Neural cell (in vitro differentiated cells): ENCODE results near the gene DHX15. TPM values are rescaled to one million over a fixed set of nuclear protein-coding genes. Genes with fewer than 3 reads are reported as not detected.

ENCODE experiments used
- H2AFZ ChIP-seq: fragments of 200-600, 300-800 bp; sonication (generic), shearing (Covaris generic); 2 replicates; pipeline ENCODE4 v1.6.0; 2014; ENCODE audit warnings: low read depth, mild to moderate bottlenecking, antibody characterized with exemption, low read length, moderate library complexity
- H3F3A ChIP-seq: fragments of 200-600 bp; shearing (Covaris generic); 2 replicates; pipeline ENCODE4 v1.6.1; 2016; ENCODE audit warnings: mild to moderate bottlenecking, moderate library complexity, mixed read lengths, antibody characterized with exemption, low read length; ENCODE audit not compliant: insufficient read depth, poor library complexity, severe bottlenecking
- H3K27ac ChIP-seq: fragments of 200-600, 300-800 bp; sonication (generic), shearing (Covaris generic); 2 replicates; pipeline ENCODE4 v1.5.1; 2014; ENCODE audit warnings: mild to moderate bottlenecking, low read length, moderate library complexity
- H3K27me3 ChIP-seq: fragments of 300-800, 200-600 bp; sonication (generic), shearing (Covaris generic); 2 replicates; pipeline ENCODE4 v1.6.0; 2014; ENCODE audit warnings: mild to moderate bottlenecking, low read depth, low read length, moderate library complexity; ENCODE audit not compliant: insufficient read depth
- H3K36me3 ChIP-seq: fragments of 300-800, 200-600 bp; sonication (generic), shearing (Covaris generic); 2 replicates; pipeline ENCODE4 v1.5.1; 2014; ENCODE audit warnings: mild to moderate bottlenecking, antibody characterized with exemption, low read length, moderate library complexity; ENCODE audit not compliant: insufficient read depth
- H3K4me2 ChIP-seq: fragments of 300-800, 200-600 bp; sonication (generic), shearing (Covaris generic); 2 replicates; pipeline ENCODE4 v1.6.0; 2014; ENCODE audit warnings: mild to moderate bottlenecking, low read length
- H3K4me3 ChIP-seq: fragments of 300-800, 200-600 bp; sonication (generic), shearing (Covaris generic); 2 replicates; pipeline ENCODE4 v1.5.1; 2014; ENCODE audit warnings: mild to moderate bottlenecking, low read length, moderate library complexity
- H3K79me2 ChIP-seq: fragments of 200-600 bp; shearing (Covaris generic); replicated peaks from 2 replicates; pipeline ENCODE4 v1.6.0; 2014; ENCODE audit warnings: mild to moderate bottlenecking, low read length, moderate library complexity; ENCODE audit not compliant: insufficient read depth
- H3K9ac ChIP-seq: fragments of 300-800, 200-600 bp; sonication (generic), shearing (Covaris generic); 2 replicates; pipeline ENCODE4 v1.6.1; 2016; ENCODE audit warnings: mild to moderate bottlenecking, low read length, mixed read lengths
- H3K9me2 ChIP-seq: fragments of 200-600 bp; shearing (Covaris generic); 2 replicates; pipeline ENCODE4 v1.6.1; 2016; ENCODE audit warnings: mild to moderate bottlenecking, low read length, mixed read lengths; ENCODE audit not compliant: insufficient read depth
- H3K9me3 ChIP-seq: fragments of 200-600, 300-800 bp; sonication (generic), shearing (Covaris generic); 2 replicates; pipeline ENCODE4 v1.6.1; 2016; ENCODE audit warnings: mild to moderate bottlenecking, mixed run types, low read length, moderate library complexity, mixed read lengths
- H4K20me1 ChIP-seq: fragments of 200-600 bp; shearing (Covaris generic); 2 replicates; pipeline ENCODE4 v1.6.1; 2016; ENCODE audit warnings: mild to moderate bottlenecking, mixed run types; ENCODE audit not compliant: insufficient read depth
- EP300 ChIP-seq: fragments of 450-650 bp; conservative IDR thresholded peaks from 2 replicates; pipeline ENCODE4 v1.6.1; 2014; ENCODE audit warnings: antibody characterized with exemption, mild to moderate bottlenecking, moderate library complexity; ENCODE audit not compliant: poor library complexity, severe bottlenecking
- EZH2 ChIP-seq: fragments of 200-600, 300-800 bp; shearing (Covaris generic), sonication (generic); IDR thresholded peaks from 2 replicates; pipeline ENCODE4 v1.6.1; 2014; ENCODE audit warnings: antibody characterized with exemption, low read length, borderline replicate concordance, mild to moderate bottlenecking; ENCODE audit not compliant: insufficient read depth, poor library complexity, severe bottlenecking
- MXI1 ChIP-seq: fragments of 450-650 bp; conservative IDR thresholded peaks from 2 replicates; pipeline ENCODE4 v1.6.1; 2014; ENCODE audit warnings: antibody characterized with exemption, mild to moderate bottlenecking; ENCODE audit not compliant: poor library complexity, severe bottlenecking
- POLR2AphosphoS5 ChIP-seq: IDR thresholded peaks from 2 replicates; pipeline ENCODE4 v1.6.1; 2012
- RAD21 ChIP-seq: fragments of 450-650 bp; conservative IDR thresholded peaks from 2 replicates; pipeline ENCODE4 v1.6.1; 2014; ENCODE audit warnings: antibody characterized with exemption, mild to moderate bottlenecking, moderate library complexity
- REST ChIP-seq: IDR thresholded peaks from 2 replicates; pipeline ENCODE4 v1.6.1; 2012; ENCODE audit warnings: borderline replicate concordance
- SMC3 ChIP-seq: fragments of 450-650 bp; conservative IDR thresholded peaks from 2 replicates; pipeline ENCODE4 v1.6.1; 2014; ENCODE audit warnings: antibody characterized with exemption, mild to moderate bottlenecking, moderate library complexity; ENCODE audit not compliant: poor library complexity
- TAF1 ChIP-seq: IDR thresholded peaks from 2 replicates; pipeline ENCODE4 v1.6.1; 2012; ENCODE audit warnings: low read depth
- polyA plus RNA-seq: library from polyadenylated mRNA; depleted of rRNA; stranded (reverse); fragments of >200 nt; gene quantifications from 2 replicates; pipeline ENCODE4 v1.2.3, GENCODE V29; 2014
- TF ChIP-seq, protein P1 (sequence below): fragments of 450-650 bp; IDR thresholded peaks from 2 replicates; pipeline ENCODE4 v1.5.1; 2014; ENCODE audit warnings: antibody characterized with exemption, mild to moderate bottlenecking, moderate library complexity; ENCODE audit not compliant: poor library complexity, severe bottlenecking

The DHX15 gene
- polyA plus RNA-seq, 1 donor from 2014 or later = 368 TPM

GRCh38 chr4:24488399-24489164 lies 95.8 kb downstream of the DHX15 start:
- H2AFZ ChIP-seq = no peak overlapping the region
- no peak overlapping the region for H3K4me2 ChIP-seq

GRCh38 chr4:24482871-24483270 lies 101.5 kb downstream of the DHX15 start:
- Histone ChIP-seq H2AFZ (no peak overlapping the region), H3K9ac (no peak overlapping the region), H4K20me1 (no peaks in the 10 kb centered on the region), H3K36me3 (no peaks in the 10 kb centered on the region), H3K27ac (no peak overlapping the region), H3K79me2 (no peaks in the 10 kb centered on the region), H3F3A (no peaks in the 10 kb centered on the region), H3K4me2 (no peak overlapping the region), H3K4me3 (no peak overlapping the region), H3K9me2 (no peaks in the 10 kb centered on the region), H3K27me3 (no peaks in the 10 kb centered on the region), H3K9me3 (no peaks in the 10 kb centered on the region)
- TF ChIP-seq REST (no peak), POLR2AphosphoS5 (no peak), RAD21 (no peak), SMC3 (no peak), MXI1 (no peak), EZH2 (no peak), EP300 (no peak), TAF1 (no peak)
- TF ChIP-seq, protein P1, sequence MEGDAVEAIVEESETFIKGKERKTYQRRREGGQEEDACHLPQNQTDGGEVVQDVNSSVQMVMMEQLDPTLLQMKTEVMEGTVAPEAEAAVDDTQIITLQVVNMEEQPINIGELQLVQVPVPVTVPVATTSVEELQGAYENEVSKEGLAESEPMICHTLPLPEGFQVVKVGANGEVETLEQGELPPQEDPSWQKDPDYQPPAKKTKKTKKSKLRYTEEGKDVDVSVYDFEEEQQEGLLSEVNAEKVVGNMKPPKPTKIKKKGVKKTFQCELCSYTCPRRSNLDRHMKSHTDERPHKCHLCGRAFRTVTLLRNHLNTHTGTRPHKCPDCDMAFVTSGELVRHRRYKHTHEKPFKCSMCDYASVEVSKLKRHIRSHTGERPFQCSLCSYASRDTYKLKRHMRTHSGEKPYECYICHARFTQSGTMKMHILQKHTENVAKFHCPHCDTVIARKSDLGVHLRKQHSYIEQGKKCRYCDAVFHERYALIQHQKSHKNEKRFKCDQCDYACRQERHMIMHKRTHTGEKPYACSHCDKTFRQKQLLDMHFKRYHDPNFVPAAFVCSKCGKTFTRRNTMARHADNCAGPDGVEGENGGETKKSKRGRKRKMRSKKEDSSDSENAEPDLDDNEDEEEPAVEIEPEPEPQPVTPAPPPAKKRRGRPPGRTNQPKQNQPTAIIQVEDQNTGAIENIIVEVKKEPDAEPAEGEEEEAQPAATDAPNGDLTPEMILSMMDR = no peak

More at GRCh38 chr4:24488399-24489164, 95.8 kb downstream of the DHX15 start:
- Histone ChIP-seq H4K20me1 (no peaks in the 10 kb centered on the region), H3K4me3 (no peak overlapping the region), H3K9me2 (no peaks in the 10 kb centered on the region), H3F3A (no peaks in the 10 kb centered on the region), H3K9me3 (no peaks in the 10 kb centered on the region), H3K36me3 (no peaks in the 10 kb centered on the region), H3K79me2 (no peaks in the 10 kb centered on the region), H3K27me3 (no peaks in the 10 kb centered on the region), H3K27ac (no peak overlapping the region), H3K9ac (no peak overlapping the region)
- TF ChIP-seq, protein P1 = peak; percentile 62
- TF ChIP-seq POLR2AphosphoS5 (no peak), RAD21 (peak; percentile 54), SMC3 (peak; percentile 54)
